RKO (cell line): ENCODE results near the gene KIF3B.
"Not testable (repeated sequence)": the region's sequence is repeated elsewhere in the genome, so short reads cannot be mapped to it uniquely, and the experiment has no call there.

Source experiments
- DNase-seq: peaks from one replicate; pipeline ENCODE4 v3.0.0-alpha.2; 2016; ENCODE audit warnings: low spot score

The KIF3B gene

DNA sequence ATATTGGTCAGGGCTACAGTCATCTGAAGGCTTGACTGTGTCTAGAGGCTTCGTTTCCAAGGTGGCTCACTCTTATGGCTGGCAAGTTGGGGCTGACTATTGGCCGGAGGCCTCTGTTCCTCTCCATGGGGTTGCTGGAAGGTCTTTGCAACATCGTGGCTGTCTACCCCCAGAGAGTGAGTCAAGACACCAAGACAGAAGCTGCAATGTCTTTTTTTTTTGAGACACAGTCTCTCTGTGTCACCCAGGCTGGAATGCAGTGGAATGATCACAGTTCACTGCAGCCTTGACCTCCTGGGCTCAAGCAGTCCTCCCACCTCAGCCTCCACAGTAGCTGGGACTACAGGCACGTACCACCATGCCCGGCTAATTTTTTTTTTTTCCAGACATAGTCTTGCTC is 29.4 kb upstream of the KIF3B start:
- no peak for DNase-seq

DNA sequence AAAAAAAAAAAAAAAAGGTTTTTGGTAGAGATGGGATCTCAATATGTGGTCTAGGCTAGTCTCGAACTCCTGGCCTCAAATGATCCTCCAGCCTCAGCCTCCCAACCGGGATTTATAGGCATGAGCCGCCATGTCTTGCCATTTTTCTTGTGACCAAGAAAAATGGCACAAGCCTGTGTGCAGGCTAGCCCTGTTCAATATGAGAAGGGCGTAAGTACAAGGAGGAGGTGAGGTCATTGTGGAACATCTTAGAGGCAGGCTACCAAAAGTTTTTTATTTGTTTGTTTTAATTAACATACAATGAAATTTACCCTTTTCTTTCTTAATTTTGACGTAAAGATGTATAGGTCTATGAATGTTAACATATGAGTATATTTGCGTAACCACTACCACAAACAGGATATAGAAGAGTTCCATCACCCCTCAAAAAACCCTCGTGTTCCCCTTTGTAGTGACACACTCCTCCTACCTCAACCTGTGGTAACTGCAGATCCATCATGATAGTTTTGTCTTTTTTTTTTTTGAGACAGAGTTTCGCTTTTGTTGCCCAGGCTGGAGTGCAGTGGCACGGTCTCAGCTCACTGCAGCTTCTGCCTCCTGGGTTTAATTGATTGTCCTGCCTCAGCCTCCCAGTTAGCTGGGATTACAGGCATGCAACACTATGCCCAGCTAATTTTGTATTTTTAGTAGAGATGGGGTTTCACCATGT is 28.3 kb upstream of the KIF3B start:
- DNase-seq = no peak

DNA sequence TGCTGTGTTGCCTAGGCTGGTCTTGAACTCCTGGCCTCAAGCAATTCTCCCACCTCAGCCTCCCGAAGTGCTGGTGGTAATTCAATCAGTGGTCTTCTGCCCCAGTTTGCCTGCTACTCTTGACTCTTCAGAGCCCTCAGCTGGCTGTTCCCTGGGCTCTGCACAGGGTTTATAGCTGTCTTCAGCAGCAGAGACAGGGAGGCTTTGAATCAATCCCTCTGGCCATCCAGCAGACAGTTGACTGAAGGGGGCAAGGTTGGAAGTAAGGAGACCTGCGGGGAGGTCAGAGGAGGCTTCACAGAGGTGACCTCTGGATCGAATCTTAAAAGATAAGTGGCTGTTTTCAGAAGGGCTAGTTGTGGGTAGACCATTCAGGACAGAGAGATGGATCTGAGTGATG is 26.0 kb upstream of the KIF3B start:
- no peak for DNase-seq

GRCh38 chr20:32252189-32252588 is 25.3 kb upstream of the KIF3B start:
- DNase-seq = no peak

GRCh38 chr20:32260973-32261372 is 16.5 kb upstream of the KIF3B start:
- DNase-seq = not testable (repeated sequence)

DNA sequence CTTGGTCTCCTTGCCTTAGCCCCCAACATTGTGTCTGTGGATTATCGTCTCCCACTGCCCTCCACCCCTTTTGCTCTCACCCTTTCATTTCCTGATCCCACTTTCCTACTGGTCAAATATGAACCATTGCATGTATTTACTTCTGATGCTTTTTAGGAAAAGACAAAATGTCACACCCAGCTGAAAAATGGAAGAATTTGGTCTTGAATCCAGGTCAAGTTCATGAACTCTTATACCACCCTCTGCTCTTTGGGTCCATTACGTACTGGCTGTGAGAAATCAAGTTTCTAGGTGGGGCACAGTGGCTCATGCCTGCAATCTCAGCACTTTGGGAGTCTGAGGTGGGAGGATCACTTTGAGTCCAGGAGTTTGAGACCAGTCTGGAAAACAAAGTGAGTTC is 15.8 kb upstream of the KIF3B start:
- DNase-seq = no peak

GRCh38 chr20:32263398-32263954 is 14.0 kb upstream of the KIF3B start:
- no peak for DNase-seq

- no peak for DNase-seq
Measured at GRCh38 chr20:32271620-32272019, 5.8 kb upstream of the KIF3B start.

- no peak for DNase-seq
Measured at GRCh38 chr20:32274359-32274758, 3.1 kb upstream of the KIF3B start.

DNA sequence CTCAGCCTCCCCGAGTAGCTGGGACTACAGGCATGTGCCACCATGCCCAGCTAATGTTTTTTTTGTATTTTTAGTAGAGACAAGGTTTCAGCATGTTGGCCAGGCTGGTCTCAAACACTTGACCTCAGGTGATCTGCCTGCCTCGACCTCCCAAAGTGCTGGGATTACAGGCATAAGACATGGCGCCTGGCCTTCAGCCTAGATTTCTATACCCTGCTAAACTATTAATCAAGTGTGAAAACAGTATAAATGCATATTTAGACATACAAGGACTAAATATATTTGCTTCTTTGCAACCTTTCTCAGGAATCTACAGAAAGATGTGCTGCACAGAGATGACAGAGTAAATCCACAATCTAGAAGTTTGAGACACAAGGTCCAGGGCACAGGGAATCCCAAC is 2.3 kb upstream of the KIF3B start:
- not testable (repeated sequence) for DNase-seq

GRCh38 chr20:32278199-32278643 is 770 bp downstream of the KIF3B start:
- peak; percentile 38 for DNase-seq

- DNase-seq = no peak
Measured at GRCh38 chr20:32281711-32282110, 4.3 kb downstream of the KIF3B start.

GRCh38 chr20:32282461-32282860 is 5.0 kb downstream of the KIF3B start:
- no peak for DNase-seq

- DNase-seq = no peak
Measured at GRCh38 chr20:32285082-32285620, 7.7 kb downstream of the KIF3B start.

DNA sequence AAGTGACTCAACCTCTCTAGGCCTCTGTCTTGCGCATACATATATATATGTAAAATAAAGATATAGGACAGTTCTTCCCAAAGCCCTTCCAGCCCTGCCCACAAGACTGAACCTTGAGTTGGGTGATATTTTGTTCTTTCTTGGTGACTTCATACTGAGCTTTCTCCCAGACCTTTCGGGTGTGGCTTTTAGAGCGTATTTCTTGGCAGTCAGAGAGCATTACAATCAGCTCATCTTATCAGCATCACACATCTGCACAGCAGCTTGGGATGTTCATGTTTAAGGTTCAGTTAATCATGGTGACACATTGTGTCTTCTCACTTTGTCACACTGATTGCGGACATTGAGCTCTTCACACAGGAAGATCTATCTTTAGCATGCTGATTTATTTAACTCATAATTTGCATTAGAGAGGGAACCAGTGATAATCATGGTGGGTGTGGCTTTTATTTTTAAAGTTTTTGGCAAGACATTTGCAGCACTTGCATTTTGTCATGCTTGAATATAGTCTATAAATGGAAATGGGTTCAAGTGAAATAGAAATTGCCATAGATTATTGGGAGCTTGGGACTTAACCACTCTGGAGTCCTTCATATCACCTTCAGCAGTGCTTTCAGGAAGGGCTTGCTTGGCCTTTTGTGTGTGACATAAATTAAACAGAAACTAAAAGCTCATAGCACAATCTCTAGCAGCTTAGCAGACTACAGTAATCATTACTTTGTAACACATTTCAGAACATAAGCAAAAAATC is 8.3 kb downstream of the KIF3B start:
- no peak for DNase-seq

DNA sequence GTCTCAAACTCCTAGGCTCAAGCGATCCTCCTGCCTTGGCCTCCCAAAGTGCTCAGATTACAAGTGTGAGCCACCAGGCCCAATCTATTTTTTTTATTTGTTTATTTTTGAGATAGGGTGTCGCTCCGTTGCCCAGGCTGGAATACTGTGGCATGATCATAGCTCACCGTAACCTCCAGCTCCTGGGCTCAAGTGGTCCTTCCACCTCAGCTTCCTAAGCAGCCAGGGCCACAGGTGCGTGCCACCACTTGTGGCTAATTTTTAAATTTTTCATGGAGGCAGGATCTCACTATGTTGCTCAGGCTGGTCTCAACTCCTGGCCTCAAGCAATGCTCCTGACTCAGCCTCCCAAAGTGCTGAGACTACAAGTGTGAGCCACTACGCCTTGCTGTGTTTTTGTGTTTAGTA is 9.8 kb downstream of the KIF3B start:
- DNase-seq = no peak

DNA sequence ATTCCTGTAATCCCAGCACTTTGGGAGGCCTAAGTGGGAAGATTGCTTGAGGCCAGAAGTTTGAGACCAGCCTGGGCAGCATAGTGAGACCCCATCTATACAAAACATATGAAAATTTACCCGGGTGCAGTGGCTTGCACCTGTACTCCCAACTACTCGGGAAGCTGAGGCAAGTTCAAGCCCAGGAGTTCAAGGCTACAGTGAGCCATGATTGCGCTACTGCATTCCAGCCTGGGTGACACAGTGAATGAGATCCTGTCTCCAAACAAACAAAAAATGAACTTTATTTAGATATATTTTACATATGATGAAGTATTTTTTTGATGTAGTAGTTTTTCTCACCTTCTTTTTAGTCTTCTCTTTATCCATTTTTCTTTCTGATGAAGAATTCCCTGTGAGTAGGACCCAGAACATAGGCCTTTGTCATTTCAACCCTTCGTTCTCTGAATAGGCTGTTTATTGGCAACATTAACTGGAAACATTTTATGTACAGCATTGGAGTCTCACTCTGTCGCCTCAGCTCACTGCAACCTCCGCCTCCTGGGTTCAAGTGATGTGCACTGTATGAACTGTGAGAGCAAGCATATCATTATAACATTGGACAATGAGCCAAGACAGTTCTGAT is 10.9 kb downstream of the KIF3B start:
- DNase-seq = no peak

GRCh38 chr20:32289299-32289660 is 11.8 kb downstream of the KIF3B start:
- DNase-seq = not testable (repeated sequence)

DNA sequence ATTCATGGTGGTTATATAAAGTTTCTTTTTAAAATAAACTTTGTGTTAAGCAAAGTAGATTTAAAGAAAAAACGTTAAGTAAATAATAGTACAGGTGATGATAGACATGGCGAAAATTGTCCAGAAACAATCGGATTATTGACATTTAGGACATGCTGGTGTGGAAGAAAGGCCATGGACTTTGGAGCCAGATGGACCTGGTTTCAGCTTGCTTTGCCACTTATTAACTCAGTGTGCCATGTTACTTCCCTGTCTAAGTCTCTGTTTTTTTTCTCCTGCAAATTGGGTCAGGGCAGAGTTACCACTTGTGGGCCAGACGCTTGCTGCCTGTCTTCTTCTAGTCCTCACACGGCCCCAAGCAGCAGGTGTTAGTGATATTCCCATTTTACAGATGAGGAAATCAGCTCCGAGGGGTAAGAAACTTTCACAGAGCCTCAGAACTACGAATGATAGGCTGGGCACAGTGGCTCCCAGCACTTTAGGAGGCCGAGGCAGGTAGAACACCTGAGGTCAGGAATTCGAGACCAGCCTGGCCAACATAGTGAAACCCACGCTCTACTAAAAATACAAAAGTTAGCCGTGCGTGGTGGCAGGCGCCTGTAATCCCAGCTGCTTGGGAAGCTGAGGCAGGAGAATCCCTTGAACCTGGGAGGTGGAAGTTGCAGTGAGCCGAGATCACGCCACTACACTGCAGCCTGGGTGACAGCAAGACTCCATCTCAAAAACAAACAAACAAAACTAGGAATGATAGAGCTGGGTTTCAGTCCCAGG is 12.4 kb downstream of the KIF3B start:
- DNase-seq = no peak

DNA sequence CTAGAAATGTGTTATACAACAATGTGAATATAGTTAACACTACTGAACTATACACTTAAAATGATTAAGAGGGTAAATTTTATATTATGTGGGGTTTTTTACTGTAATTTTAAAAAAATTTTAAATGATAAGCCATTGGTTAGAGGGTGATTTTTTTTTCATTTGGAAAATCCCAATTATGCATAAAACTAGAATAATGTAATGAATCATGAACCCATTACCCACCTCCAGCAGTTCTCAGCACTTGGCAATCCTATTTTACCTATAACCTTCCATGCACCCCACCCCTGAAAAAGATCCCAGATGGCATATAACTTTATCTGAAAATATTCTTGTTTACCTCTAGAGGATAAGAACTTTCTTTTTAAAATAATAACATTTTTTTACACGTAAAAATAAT is 13.7 kb downstream of the KIF3B start:
- no peak for DNase-seq

GRCh38 chr20:32292548-32292947 is 15.1 kb downstream of the KIF3B start:
- no peak for DNase-seq

DNA sequence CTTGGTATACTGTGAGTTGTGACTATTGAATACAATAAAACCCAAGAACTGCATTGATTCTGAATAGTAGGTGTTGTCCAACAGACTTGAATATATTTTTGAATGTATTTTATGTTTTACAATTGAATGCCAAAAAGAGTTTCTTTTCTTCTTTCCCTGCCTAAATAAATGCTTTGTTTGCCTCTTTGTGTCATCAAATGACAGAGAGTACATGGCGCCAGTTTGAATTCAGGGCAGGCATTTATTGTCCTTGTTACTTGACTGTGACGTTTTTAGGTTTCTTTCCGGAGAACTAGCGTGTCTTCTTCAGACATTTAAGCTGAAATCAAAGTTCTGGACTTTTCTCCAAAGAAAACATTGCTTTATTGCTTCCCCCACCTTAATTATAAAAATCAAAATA is 16.6 kb downstream of the KIF3B start:
- DNase-seq = no peak
